OCI-LY1 (cell line): Measurements from ENCODE around the gene TADA1.

Source experiments
- H2AFZ ChIP-seq: fragments of 200-600 bp; sonication (generic), shearing (Covaris generic); 2 replicates; pipeline ENCODE4 v1.6.0; 2014; ENCODE audit warnings: antibody characterized with exemption, mild to moderate bottlenecking, low read length
- H3F3A ChIP-seq: fragments of 200-600 bp; sonication (generic), shearing (Covaris generic); 2 replicates; pipeline ENCODE4 v1.6.0; 2014; ENCODE audit warnings: mild to moderate bottlenecking, antibody characterized with exemption, low read length, moderate library complexity; ENCODE audit not compliant: insufficient read depth
- H3K27ac ChIP-seq: fragments of 200-600 bp; sonication (generic); 2 replicates; pipeline ENCODE4 v1.5.1; 2014; ENCODE audit warnings: low read length, mixed run types, mild to moderate bottlenecking, low read depth; ENCODE audit not compliant: poor library complexity, severe bottlenecking
- H3K27me3 ChIP-seq: fragments of 200-600 bp; sonication (generic); 2 replicates; pipeline ENCODE4 v1.6.0; 2014; ENCODE audit warnings: antibody characterized with exemption, mild to moderate bottlenecking, low read length, moderate library complexity; ENCODE audit not compliant: insufficient read depth
- H3K36me3 ChIP-seq: fragments of 200-600 bp; sonication (generic); 2 replicates; pipeline ENCODE4 v1.6.1; 2014; ENCODE audit warnings: mild to moderate bottlenecking, antibody characterized with exemption, low read length, moderate library complexity, mixed read lengths; ENCODE audit not compliant: insufficient read depth
- H3K4me1 ChIP-seq: fragments of 200-600 bp; sonication (generic); 2 replicates; pipeline ENCODE4 v1.5.1; 2014; ENCODE audit warnings: mild to moderate bottlenecking, low read length, moderate library complexity; ENCODE audit not compliant: insufficient read depth, severe bottlenecking
- H3K4me2 ChIP-seq: fragments of 200-600 bp; sonication (generic), shearing (Covaris generic); 2 replicates; pipeline ENCODE4 v1.6.1; 2014; ENCODE audit warnings: low read length
- H3K4me3 ChIP-seq: fragments of 200-600 bp; sonication (generic); 2 replicates; pipeline ENCODE4 v1.5.1; 2014; ENCODE audit warnings: low read length, low read depth, mild to moderate bottlenecking, mixed read lengths; ENCODE audit not compliant: poor library complexity, severe bottlenecking
- H3K79me2 ChIP-seq: fragments of 200-600 bp; shearing (Covaris generic); 2 replicates; pipeline ENCODE4 v1.6.1; 2016; ENCODE audit warnings: mixed run types, low read length, mixed read lengths; ENCODE audit not compliant: insufficient read depth
- H3K9ac ChIP-seq: fragments of 200-600 bp; sonication (generic), shearing (Covaris generic); 2 replicates; pipeline ENCODE4 v1.6.1; 2014; ENCODE audit warnings: mild to moderate bottlenecking, low read length, mixed read lengths
- H3K9me2 ChIP-seq: fragments of 200-600 bp; sonication (generic), shearing (Covaris generic); 2 replicates; pipeline ENCODE4 v1.6.1; 2014; ENCODE audit warnings: low read depth, mild to moderate bottlenecking, low read length, mixed read lengths
- H3K9me3 ChIP-seq: fragments of 200-600 bp; shearing (Covaris generic); 2 replicates; pipeline ENCODE4 v1.6.1; 2014; ENCODE audit warnings: low read length, mixed read lengths
- H4K20me1 ChIP-seq: fragments of 200-600 bp; sonication (generic), shearing (Covaris generic); 2 replicates; pipeline ENCODE4 v1.6.0; 2016; ENCODE audit warnings: mild to moderate bottlenecking, low read length; ENCODE audit not compliant: insufficient read depth
- CTCF ChIP-seq: fragments of 200-600 bp; sonication (generic), shearing (Covaris generic); IDR thresholded peaks from 2 replicates; pipeline ENCODE4 v1.5.1; 2017; ENCODE audit warnings: mild to moderate bottlenecking, antibody characterized with exemption, low read length, moderate library complexity, mixed read lengths
- EZH2 ChIP-seq: fragments of 200-600 bp; sonication (generic), shearing (Covaris generic); IDR thresholded peaks from 2 replicates; pipeline ENCODE4 v1.8.0; 2017; ENCODE audit warnings: borderline replicate concordance, mixed run types, mild to moderate bottlenecking, antibody characterized with exemption, low read length, moderate library complexity, mixed read lengths

The TADA1 gene

GRCh38 chr1:166907051-166907450, 31.0 kb upstream of the TADA1 start:
- no peak overlapping the region for H3K4me2 ChIP-seq
- no peak overlapping the region for H3K4me3 ChIP-seq
- H3K79me2 ChIP-seq, result no peaks in the 10 kb centered on the region
- no peaks in the 10 kb centered on the region for H4K20me1 ChIP-seq
- H3K9me3 ChIP-seq, result peaks cover 7% of the 10 kb centered on the region; the same call in 1 of the 2 replicates
- TF ChIP-seq EZH2 (no peak), CTCF (no peak)
- no peaks in the 10 kb centered on the region for H3K9me2 ChIP-seq
- no peak overlapping the region for H3K9ac ChIP-seq
- no peaks in the 10 kb centered on the region for H3K27me3 ChIP-seq
- no peaks in the 10 kb centered on the region for H3K4me1 ChIP-seq
- no peak overlapping the region for H2AFZ ChIP-seq
- H3K36me3 ChIP-seq, result no peaks in the 10 kb centered on the region
- no peaks in the 10 kb centered on the region for H3F3A ChIP-seq
- H3K27ac ChIP-seq, result no peak overlapping the region

- Histone ChIP-seq H3K79me2 (no peaks in the 10 kb centered on the region), H3K27me3 (no peaks in the 10 kb centered on the region), H3K36me3 (no peaks in the 10 kb centered on the region), H2AFZ (no peak overlapping the region), H3K9me3 (0 out of 2 replicates have a peak, but pooled peaks cover 4% of the 10 kb centered on the region), H3K27ac (no peak overlapping the region), H3K4me2 (no peak overlapping the region), H3K9me2 (no peaks in the 10 kb centered on the region), H3K9ac (no peak overlapping the region), H3K4me3 (no peak overlapping the region), H3K4me1 (no peaks in the 10 kb centered on the region), H4K20me1 (no peaks in the 10 kb centered on the region), H3F3A (no peaks in the 10 kb centered on the region)
- TF ChIP-seq EZH2 (no peak), CTCF (no peak)
These were observed 30.6 kb upstream of the TADA1 start for GRCh38 chr1:166906647-166907046.

DNA sequence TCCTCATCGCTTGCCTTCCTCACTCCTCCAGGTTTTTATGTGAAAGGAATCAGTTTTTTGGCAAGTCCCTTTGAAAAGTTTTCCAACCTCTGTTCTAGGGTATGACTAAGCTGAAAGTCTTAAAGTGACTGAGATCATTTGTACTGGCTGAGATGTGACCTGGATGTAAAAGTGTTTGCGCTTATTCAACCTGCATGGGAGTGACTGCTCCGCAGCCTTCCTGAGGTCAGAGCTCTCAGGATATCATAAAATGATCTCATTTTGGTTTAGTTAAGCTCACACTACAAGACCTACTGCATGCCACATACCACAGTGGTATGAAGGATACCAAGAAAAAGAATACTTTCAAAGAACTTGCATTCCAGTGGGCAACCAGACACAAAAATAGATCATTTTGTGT, 29.8 kb upstream of the TADA1 start:
- TF ChIP-seq EZH2, result no peak
- no peak for TF ChIP-seq CTCF
- Histone ChIP-seq H3K27ac (no peak overlapping the region), H3F3A (no peaks in the 10 kb centered on the region), H3K4me3 (no peak overlapping the region), H3K79me2 (no peaks in the 10 kb centered on the region), H3K9me3 (no peaks in the 10 kb centered on the region), H3K9me2 (no peaks in the 10 kb centered on the region), H3K9ac (no peak overlapping the region), H3K4me1 (no peaks in the 10 kb centered on the region), H3K27me3 (no peaks in the 10 kb centered on the region), H3K4me2 (no peak overlapping the region), H4K20me1 (no peaks in the 10 kb centered on the region), H3K36me3 (no peaks in the 10 kb centered on the region), H2AFZ (no peak overlapping the region)
